ENCODE data around the gene EGFR.

Gene EGFR

DNA sequence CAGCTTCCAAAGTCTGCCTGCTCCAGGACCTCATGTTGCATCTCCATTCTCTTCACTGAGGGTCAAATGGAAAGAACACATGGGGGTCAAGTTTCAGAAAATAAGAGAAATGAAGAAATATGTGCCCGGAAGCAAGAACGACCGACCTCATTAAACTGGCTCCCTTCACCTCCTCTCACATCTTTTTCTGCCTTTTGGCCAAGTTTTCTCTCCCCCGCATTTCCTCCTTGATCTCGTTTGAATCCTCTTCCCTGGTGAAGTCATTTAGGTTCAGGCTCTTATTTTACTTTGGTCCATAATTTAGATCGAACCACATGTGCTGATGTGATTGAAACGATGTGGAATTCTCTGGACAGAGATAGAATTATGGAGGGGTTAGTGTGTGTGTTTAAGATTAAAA is 44.2 kb downstream of the EGFR start:
- peaks cover 29% of the 10 kb centered on the region in 2 donors for H3K4me1 ChIP-seq (ENCODE audit: control insufficient read depth in 2 of 2, insufficient read depth in 1 of 2, low read depth in 1 of 2, low read length in 2 of 2)
- no peak overlapping the region for H2BK12ac ChIP-seq (ENCODE audit: low read length)
- no peak overlapping the region for H3K18ac ChIP-seq (ENCODE audit: low read length)
- no peak for DNase-seq (ENCODE audit: low spot score)
- no peak overlapping the region for H4K8ac ChIP-seq (ENCODE audit: low read depth, low read length)
- H3K9ac ChIP-seq (ENCODE audit: low read depth, low read length, poor library complexity): no peak overlapping the region
- H4K91ac ChIP-seq (ENCODE audit: low read depth, low read length, poor library complexity): no peak overlapping the region
- H3K23ac ChIP-seq (ENCODE audit: low read depth, low read length, poor library complexity): no peak overlapping the region
- H3K4me3 ChIP-seq (ENCODE audit: low read length in 2 of 2): no peak overlapping the region
- H3K14ac ChIP-seq (ENCODE audit: low read length): no peak overlapping the region
- H2BK15ac ChIP-seq (ENCODE audit: low read length): no peak overlapping the region
- H3K4me2 ChIP-seq (ENCODE audit: insufficient read depth, low read length, poor library complexity, severe bottlenecking): no peak overlapping the region
- no CpG with 5 or more reads among the region's 7 CpGs for WGBS, 2 donors (ENCODE audit: extremely low coverage in 2 of 2, insufficient read length in 2 of 2, insufficient replicate concordance in 1 of 2)
- H3K4ac ChIP-seq (ENCODE audit: low read length): no peak overlapping the region
- peaks cover 3% of the 10 kb centered on the region for H3K79me1 ChIP-seq (ENCODE audit: low read depth, low read length)
- no peak overlapping the region for H2BK5ac ChIP-seq (ENCODE audit: low read length)
- H3K9me3 ChIP-seq (replicated peaks in 1 of 2; ENCODE audit: control insufficient read depth in 2 of 2, insufficient read depth in 1 of 2, low read depth in 1 of 2, low read length in 2 of 2): peaks cover 2 to 3% of the 10 kb centered on the region in 2 donors
- no peaks in the 10 kb centered on the region for H3K27me3 ChIP-seq (ENCODE audit: control insufficient read depth in 3 of 3, insufficient read depth in 3 of 3, low read depth in 1 of 3, low read length in 3 of 3)
- no peak overlapping the region for H2AK5ac ChIP-seq (ENCODE audit: low read depth, low read length)
- H3K27ac ChIP-seq (replicated peaks; ENCODE audit: low read length): no peak overlapping the region
- peaks cover 0 to 3% of the 10 kb centered on the region in 2 donors for H3K36me3 ChIP-seq (replicated peaks in 1 of 2; ENCODE audit: control insufficient read depth in 2 of 2, insufficient read depth in 2 of 2, low read length in 2 of 2)
- H2BK120ac ChIP-seq (ENCODE audit: low read depth, low read length): no peak overlapping the region
- H2AFZ ChIP-seq (ENCODE audit: low read length): no peak overlapping the region

DNA sequence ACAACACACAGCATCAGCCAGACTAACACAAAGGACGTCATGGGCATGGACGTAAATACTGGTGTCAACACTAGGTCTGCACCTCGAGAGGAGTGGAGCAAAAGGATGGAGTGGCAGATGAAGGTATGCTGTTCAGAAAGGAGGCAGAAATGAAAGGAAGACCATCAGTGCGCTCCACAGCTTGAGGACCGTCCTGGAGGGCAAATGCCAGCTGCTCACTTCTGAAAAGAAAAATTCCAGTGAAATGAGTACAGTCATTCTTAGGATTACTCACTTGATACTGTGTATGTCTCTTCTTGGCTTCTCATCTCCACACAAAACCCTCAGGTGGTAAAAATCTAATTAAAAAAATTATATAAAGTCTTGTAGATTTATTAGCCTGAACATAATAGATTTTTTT is 44.8 kb downstream of the EGFR start:
- Histone ChIP-seq H3K9ac (ENCODE audit: low read depth, low read length, poor library complexity) (no peak overlapping the region), H3K23ac (ENCODE audit: low read depth, low read length, poor library complexity) (no peak overlapping the region), H2BK5ac (ENCODE audit: low read length) (no peak overlapping the region), H3K27me3 (ENCODE audit: control insufficient read depth in 3 of 3, insufficient read depth in 3 of 3, low read depth in 1 of 3, low read length in 3 of 3) (no peaks in the 10 kb centered on the region), H2AFZ (ENCODE audit: low read length) (no peak overlapping the region), H3K9me3 (replicated peaks in 1 of 2; ENCODE audit: control insufficient read depth in 2 of 2, insufficient read depth in 1 of 2, low read depth in 1 of 2, low read length in 2 of 2) (peaks cover 0 to 2% of the 10 kb centered on the region in 2 donors), H3K79me1 (ENCODE audit: low read depth, low read length) (peaks cover 3% of the 10 kb centered on the region), H2BK120ac (ENCODE audit: low read depth, low read length) (no peak overlapping the region), H3K4ac (ENCODE audit: low read length) (no peak overlapping the region), H2AK5ac (ENCODE audit: low read depth, low read length) (no peak overlapping the region), H3K4me2 (ENCODE audit: insufficient read depth, low read length, poor library complexity, severe bottlenecking) (no peak overlapping the region), H2BK12ac (ENCODE audit: low read length) (no peak overlapping the region), H3K4me3 (ENCODE audit: low read length in 2 of 2) (no peak overlapping the region), H3K14ac (ENCODE audit: low read length) (no peak overlapping the region), H3K4me1 (ENCODE audit: control insufficient read depth in 2 of 2, insufficient read depth in 1 of 2, low read depth in 1 of 2, low read length in 2 of 2) (peaks cover 29% of the 10 kb centered on the region in 2 donors), H3K18ac (ENCODE audit: low read length) (no peak overlapping the region), H3K27ac (replicated peaks; ENCODE audit: low read length) (no peak overlapping the region), H2BK15ac (ENCODE audit: low read length) (no peak overlapping the region), H3K36me3 (replicated peaks in 1 of 2; ENCODE audit: control insufficient read depth in 2 of 2, insufficient read depth in 2 of 2, low read length in 2 of 2) (peaks cover 0 to 3% of the 10 kb centered on the region in 2 donors), H4K8ac (ENCODE audit: low read depth, low read length) (no peak overlapping the region), H4K91ac (ENCODE audit: low read depth, low read length, poor library complexity) (no peak overlapping the region)
- no peak for DNase-seq (ENCODE audit: low spot score)
- WGBS, 2 donors (ENCODE audit: extremely low coverage in 2 of 2, insufficient read length in 2 of 2, insufficient replicate concordance in 1 of 2): no CpG with 5 or more reads among the region's 5 CpGs

DNA sequence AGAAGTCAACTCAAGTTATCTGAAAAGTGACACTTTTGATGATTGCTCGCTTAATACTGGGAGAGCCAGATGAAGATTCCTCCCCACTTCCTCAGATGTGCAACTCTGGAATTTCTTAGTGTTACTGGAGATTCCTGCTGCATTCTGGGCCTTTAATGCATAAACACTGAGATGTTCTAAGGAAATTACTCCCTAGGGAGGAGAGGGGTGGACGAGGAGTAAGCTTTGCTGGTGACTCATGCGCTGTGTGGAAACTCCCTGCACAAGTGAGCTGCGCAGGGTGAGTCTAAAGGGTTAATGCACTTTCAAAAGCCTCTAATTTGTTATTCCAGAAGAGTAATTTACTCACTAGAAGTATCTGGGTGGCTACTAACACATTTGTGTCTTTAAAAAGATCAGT is 46.3 kb downstream of the EGFR start:
- Histone ChIP-seq H3K27me3 (ENCODE audit: control insufficient read depth in 3 of 3, insufficient read depth in 3 of 3, low read depth in 1 of 3, low read length in 3 of 3) (no peaks in the 10 kb centered on the region), H3K4me2 (ENCODE audit: insufficient read depth, low read length, poor library complexity, severe bottlenecking) (no peak overlapping the region), H2BK120ac (ENCODE audit: low read depth, low read length) (no peak overlapping the region), H3K23ac (ENCODE audit: low read depth, low read length, poor library complexity) (no peak overlapping the region), H3K14ac (ENCODE audit: low read length) (no peak overlapping the region), H3K4me1 (ENCODE audit: control insufficient read depth in 2 of 2, insufficient read depth in 1 of 2, low read depth in 1 of 2, low read length in 2 of 2) (peaks cover 34 to 38% of the 10 kb centered on the region in 2 donors), H3K9ac (ENCODE audit: low read depth, low read length, poor library complexity) (no peak overlapping the region), H2AK5ac (ENCODE audit: low read depth, low read length) (no peak overlapping the region), H3K79me1 (ENCODE audit: low read depth, low read length) (peaks cover 3% of the 10 kb centered on the region), H3K4ac (ENCODE audit: low read length) (no peak overlapping the region), H2BK12ac (ENCODE audit: low read length) (no peak overlapping the region), H3K4me3 (ENCODE audit: low read length in 2 of 2) (no peak overlapping the region), H2AFZ (ENCODE audit: low read length) (peak overlapping the region; percentile 12), H3K18ac (ENCODE audit: low read length) (no peak overlapping the region), H3K36me3 (replicated peaks in 1 of 2; ENCODE audit: control insufficient read depth in 2 of 2, insufficient read depth in 2 of 2, low read length in 2 of 2) (peaks cover 0 to 3% of the 10 kb centered on the region in 2 donors), H3K27ac (replicated peaks; ENCODE audit: low read length) (peak overlapping the region; percentile 5), H3K9me3 (replicated peaks in 1 of 2; ENCODE audit: control insufficient read depth in 2 of 2, insufficient read depth in 1 of 2, low read depth in 1 of 2, low read length in 2 of 2) (peaks cover 0 to 2% of the 10 kb centered on the region in 2 donors), H2BK15ac (ENCODE audit: low read length) (no peak overlapping the region), H2BK5ac (ENCODE audit: low read length) (no peak overlapping the region), H4K8ac (ENCODE audit: low read depth, low read length) (no peak overlapping the region), H4K91ac (ENCODE audit: low read depth, low read length, poor library complexity) (no peak overlapping the region)
- DNase-seq (ENCODE audit: low spot score): no peak
- WGBS, 2 donors (ENCODE audit: extremely low coverage in 2 of 2, insufficient read length in 2 of 2, insufficient replicate concordance in 1 of 2): no CpG with 5 or more reads among the region's 4 CpGs

DNA sequence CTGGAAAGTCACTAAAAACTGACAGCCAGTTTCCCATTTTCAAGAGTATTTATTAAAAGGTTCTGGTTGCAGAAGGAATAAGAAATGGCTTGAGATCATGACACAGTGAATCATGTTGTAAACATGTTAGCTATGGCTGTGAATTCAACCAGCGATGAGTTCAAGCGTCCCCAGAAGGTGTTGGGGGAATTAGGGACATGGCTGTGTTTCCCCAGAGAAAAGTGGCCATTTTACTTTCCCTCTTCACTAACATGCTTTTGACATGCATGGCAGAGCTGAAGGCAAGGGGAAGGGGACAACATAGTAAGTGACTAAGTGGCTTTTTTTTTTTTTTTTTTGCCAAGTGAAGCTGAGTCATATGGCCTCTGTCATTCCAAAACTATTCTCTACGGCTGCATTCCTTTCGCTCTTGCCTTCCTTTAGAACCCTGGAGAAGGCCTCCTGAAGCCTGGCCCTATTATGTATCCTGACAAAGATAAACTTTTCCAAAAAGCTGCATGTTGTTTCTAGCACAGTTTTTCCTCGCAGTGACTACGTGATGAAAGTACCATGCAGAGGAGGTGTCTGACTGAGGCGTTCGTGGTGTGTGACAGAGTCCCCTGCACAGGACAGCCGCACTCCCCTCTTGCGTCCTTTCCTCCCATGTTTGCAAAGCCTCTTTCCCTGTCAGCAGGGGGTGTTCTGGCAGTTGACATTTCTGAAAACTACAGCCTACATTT is 46.9 kb downstream of the EGFR start:
- peaks cover 3% of the 10 kb centered on the region for H3K79me1 ChIP-seq (ENCODE audit: low read depth, low read length)
- no peaks in the 10 kb centered on the region for H3K27me3 ChIP-seq (ENCODE audit: control insufficient read depth in 3 of 3, insufficient read depth in 3 of 3, low read depth in 1 of 3, low read length in 3 of 3)
- H3K36me3 ChIP-seq (replicated peaks in 1 of 2; ENCODE audit: control insufficient read depth in 2 of 2, insufficient read depth in 2 of 2, low read length in 2 of 2): peaks cover 0 to 3% of the 10 kb centered on the region in 2 donors
- WGBS, 2 donors (ENCODE audit: extremely low coverage in 2 of 2, insufficient read length in 2 of 2, insufficient replicate concordance in 1 of 2): no CpG with 5 or more reads among the region's 10 CpGs
- no peak overlapping the region for H2BK12ac ChIP-seq (ENCODE audit: low read length)
- no peak overlapping the region for H2BK5ac ChIP-seq (ENCODE audit: low read length)
- H3K9me3 ChIP-seq (replicated peaks in 1 of 2; ENCODE audit: control insufficient read depth in 2 of 2, insufficient read depth in 1 of 2, low read depth in 1 of 2, low read length in 2 of 2): peaks cover 0 to 2% of the 10 kb centered on the region in 2 donors
- no peak overlapping the region for H2BK15ac ChIP-seq (ENCODE audit: low read length)
- H3K4me3 ChIP-seq (ENCODE audit: low read length in 2 of 2): peak overlapping the region in 1 of 2 donors; percentile 26
- H2AK5ac ChIP-seq (ENCODE audit: low read depth, low read length): no peak overlapping the region
- H4K91ac ChIP-seq (ENCODE audit: low read depth, low read length, poor library complexity): no peak overlapping the region
- no peak overlapping the region for H3K14ac ChIP-seq (ENCODE audit: low read length)
- H3K27ac ChIP-seq (replicated peaks; ENCODE audit: low read length): peak overlapping the region; percentile 90
- no peak overlapping the region for H3K23ac ChIP-seq (ENCODE audit: low read depth, low read length, poor library complexity)
- H3K4me2 ChIP-seq (ENCODE audit: insufficient read depth, low read length, poor library complexity, severe bottlenecking): no peak overlapping the region
- no peak overlapping the region for H3K18ac ChIP-seq (ENCODE audit: low read length)
- no peak overlapping the region for H3K4ac ChIP-seq (ENCODE audit: low read length)
- H2BK120ac ChIP-seq (ENCODE audit: low read depth, low read length): no peak overlapping the region
- peaks cover 34 to 38% of the 10 kb centered on the region in 2 donors for H3K4me1 ChIP-seq (ENCODE audit: control insufficient read depth in 2 of 2, insufficient read depth in 1 of 2, low read depth in 1 of 2, low read length in 2 of 2)
- no peak for DNase-seq (ENCODE audit: low spot score)
- H2AFZ ChIP-seq (ENCODE audit: low read length): peak overlapping the region; percentile 76
- no peak overlapping the region for H3K9ac ChIP-seq (ENCODE audit: low read depth, low read length, poor library complexity)
- no peak overlapping the region for H4K8ac ChIP-seq (ENCODE audit: low read depth, low read length)
